Measurements from ENCODE around the gene CFAP46.
A peak's percentile ranks its signal among the peaks of the same experiment; 100 is the strongest.

Gene CFAP46

DNA sequence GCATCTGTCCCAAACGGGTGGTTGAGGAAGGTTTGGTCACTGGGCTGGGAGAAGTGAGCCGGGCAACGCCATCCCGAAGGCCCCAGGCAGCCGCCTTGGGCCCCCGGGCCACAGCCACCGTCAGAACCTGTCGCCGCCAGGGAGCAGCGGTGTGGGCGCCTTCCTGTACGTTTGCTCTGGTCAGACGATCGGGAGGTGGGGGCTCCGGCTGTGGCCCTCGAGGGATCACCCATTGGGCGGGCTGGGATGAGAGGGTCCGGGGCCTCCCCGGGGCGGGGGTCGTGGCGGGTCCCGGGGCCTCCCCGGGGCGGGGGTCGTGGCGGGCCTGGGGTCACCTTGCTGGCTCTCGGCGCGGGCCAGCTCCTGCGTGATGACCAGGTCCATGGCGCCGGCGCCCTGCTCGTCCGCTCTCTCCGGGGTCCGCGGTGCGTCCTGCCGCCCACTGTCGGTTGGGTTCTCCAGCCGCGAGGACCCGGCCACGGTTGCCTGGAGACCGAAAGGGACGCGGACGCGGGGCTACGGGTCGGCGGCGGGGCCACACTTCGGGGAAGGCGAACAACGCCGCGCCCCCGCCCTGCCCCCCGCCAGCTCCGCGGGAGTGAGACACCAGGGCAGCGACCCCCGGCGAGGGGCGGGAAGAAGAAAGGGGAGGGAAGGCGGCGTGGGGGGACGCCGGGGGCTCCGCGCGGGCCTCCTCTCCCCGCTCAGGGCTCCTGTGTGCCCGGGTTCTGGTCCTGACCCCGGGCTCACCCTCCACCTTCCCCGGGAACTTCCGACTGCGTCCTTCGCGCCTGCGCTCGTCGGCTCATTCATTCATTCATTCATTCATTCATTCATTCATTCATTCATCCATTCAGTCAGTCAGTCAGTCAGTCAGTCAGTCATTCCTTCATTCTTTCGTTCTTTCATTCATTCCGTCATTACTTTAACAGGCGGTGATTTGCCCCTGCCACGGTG lies at the start of gene CFAP46:
Gene CFAP46 (minus strand): TSS at position 470 of the 957 bp plus-strand sequence. CDS start 86 bp downstream, at position 384.
- DNase-seq (ENCODE audit: low spot score), result no peak

DNA sequence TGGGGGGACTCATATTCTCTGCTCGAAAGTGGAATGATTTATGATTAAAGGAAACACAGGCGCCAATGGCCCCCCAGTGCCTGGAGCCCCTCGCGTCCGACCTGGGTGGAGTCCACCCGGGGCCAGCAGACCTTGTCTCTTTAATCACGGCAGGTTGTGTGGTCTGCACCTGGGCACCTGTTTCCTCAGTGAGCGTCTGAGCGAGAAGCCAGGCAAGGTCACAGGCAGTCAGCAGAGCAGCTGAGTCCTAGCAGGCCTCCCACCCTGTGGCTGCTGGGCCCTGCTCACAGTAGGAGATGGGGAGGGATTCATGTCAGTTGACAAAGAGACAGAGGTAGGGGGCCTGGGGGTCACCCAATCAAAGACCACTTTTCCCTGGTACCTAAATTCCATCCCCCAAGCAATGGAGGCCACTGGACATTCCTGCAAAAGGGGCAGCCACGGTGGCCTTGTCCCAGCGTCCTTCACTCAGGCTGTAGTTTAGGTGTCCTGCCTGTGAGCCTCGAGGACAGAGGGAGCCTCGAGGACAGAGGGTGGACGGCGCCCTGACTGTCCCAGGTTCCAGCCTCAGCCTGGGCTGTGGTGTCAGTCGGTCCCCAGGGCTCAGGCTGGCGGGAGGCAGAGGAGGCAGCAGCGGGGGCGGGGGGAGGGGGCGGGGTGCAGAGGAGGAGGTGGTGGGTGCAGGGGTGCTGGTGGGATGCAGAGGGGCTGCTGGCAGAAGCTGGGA lies 49.5 kb upstream of the CFAP46 start:
- DNase-seq (ENCODE audit: low spot score), result no peak

DNA sequence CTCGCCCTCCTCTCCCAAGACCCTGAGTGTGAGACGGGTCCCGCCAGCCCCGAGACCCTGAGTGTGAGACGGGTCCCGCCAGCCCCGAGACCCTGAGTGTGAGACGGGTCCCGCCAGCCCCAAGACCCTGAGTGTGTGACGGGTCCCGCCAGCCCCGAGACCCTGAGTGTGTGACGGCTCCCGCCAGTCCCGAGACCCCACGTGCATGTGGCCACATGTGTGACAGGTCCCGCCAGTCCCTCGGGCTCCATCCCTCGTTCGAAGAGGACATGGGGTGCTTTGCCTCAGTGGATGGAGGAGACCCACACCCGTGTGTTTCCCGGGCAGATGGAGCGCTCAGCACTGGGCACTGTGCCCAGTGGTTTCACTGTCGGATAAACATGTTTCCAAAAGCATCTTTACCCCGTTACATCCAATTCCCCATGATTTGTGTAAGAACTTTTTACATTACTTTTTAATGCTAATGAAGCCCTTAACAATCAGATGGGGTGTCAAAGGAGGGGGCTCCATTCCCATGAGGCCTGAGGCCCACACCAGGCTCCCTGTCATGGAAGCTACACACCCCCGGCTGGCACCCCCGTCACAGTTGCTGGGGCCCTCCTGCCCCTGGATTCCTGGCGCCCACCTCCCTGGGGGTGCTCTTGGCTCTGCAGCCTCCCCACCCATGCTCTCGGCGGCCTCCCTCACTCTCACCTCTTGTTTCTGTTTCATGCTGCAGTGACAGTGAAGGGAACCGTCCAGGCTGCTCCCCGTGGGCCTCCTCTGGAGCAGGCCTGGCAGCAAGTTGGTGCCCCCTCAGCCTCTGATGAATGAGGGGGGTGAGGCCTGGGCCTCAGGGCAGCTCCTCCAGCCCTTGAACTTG lies 48.5 kb upstream of the CFAP46 start:
- DNase-seq (ENCODE audit: low spot score), result no peak

DNA sequence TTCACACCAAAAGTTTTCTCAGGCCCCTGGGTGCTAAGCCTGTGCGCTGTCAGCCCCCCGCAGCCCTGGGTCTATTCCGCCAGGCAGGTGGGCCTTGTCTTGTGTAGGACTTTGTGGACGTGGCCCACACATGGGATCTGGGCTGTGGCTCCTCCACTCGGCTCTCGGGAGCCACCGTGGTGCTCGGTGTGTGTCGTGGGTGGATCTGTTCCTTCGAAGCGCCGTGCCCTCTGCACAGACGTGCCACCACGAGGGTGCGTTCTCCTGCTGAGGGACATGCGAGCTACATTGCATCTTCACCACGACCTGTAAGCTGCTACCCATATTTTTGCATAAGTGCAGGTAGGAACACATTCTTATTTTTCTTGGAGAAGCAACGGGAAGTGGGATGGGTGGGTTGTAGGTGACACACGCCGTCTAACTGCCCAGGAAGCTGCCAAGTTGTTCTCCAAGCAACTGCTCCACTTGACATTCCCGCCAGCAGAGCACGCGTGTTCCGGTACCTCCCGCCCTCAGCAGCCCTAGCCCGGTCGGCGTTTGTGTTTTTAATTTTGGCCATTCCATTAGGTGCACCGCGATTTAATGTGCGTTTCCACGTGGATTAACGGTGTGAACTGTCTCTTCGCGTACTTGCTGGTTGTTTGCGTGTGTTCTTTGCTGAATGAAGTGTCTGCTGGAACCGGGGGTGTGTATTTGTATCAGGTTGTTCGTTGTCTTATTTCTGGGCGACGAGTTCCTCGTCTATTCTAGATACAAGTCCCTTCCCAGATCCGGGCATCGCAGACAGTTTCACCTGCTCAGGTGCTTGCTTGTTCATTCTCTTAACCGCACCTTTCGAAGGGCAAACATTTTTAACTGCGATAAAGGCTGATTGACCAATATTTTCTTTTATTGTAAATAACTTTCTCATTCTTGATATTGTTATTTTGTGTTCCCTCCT lies 47.4 kb upstream of the CFAP46 start:
- no peak for DNase-seq (ENCODE audit: low spot score)

DNA sequence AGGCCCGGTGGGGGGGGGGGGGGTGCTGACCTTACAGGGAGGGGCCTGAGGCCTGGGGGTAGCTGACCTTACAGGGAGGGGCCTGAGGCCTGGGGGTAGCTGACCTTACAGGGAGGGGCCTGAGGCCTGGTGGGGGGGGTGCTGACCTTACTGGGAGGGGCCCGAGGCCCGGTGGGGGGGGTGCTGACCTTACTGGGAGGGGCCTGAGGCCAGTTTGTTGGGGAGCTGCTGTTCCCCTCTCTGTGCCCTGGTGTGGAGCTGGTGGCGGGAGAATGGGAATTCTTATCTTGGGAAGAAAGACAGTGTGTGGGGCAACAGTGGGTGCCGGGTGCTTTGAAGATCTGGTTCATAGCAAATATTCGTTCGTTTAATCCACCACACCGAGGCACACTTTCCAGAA lies 46.6 kb upstream of the CFAP46 start:
- DNase-seq (ENCODE audit: low spot score), result no peak

DNA sequence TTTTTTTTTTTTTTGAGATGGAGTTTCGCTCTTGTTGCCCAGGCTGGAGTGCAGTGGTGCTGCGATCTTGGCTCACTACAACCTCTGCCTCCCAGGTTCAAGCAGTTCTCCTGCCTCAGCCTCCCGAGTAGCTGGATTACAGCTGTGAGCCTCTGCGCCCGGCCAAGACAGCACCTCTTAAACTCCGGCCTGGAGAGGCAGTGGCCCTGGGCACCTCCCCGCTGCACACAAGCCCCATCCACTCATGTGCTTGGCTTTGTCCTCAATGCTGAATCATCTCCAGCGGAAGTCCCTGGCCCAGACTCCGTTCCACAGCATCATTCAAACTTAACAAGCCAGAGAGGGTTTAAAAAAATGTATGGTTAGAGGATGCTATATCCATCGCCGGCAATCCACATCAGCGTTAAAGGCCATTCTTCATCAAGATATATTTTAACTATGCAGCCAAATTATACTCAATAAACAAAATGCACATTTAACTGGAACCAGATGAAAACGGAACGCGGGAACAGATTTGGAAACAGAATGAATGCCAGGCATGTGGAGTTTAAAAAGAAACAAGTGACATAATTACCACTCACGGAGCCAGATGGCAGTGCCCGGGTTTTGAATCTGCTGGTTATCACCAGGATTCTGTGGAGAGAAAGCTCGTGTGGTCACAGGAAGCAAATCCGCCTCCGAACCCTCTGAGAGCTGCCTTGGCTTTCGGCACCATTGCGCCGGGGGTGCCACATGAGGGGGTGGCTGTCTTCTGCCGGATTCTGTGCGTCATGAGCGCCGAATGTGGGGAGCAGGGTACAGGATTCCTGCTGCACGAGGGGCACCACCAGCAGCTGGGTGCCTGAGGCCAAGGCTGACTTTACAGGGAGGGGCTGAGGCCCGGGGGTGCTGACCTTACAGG lies 45.6 kb upstream of the CFAP46 start:
- DNase-seq (ENCODE audit: low spot score), result peak; percentile 81

DNA sequence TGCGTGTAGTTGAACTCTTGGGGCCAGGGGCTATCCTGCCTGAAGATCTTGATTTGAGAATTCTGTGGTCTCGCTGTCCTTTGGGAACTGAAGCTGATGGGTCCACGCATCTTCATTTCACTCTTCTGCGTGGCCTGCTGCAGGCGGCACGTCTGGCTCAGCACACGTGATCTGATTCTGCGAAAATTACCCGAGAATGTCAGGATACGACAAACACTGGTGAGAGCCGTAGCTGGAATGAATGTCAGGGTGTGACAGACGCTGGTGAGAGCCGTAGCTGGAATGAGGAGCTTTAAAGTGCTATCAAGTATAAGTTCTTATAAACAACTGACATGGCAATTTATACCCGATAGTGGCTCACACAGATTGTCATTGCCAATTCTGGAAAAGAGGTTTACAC lies 44.6 kb upstream of the CFAP46 start:
- DNase-seq (ENCODE audit: low spot score), result no peak

DNA sequence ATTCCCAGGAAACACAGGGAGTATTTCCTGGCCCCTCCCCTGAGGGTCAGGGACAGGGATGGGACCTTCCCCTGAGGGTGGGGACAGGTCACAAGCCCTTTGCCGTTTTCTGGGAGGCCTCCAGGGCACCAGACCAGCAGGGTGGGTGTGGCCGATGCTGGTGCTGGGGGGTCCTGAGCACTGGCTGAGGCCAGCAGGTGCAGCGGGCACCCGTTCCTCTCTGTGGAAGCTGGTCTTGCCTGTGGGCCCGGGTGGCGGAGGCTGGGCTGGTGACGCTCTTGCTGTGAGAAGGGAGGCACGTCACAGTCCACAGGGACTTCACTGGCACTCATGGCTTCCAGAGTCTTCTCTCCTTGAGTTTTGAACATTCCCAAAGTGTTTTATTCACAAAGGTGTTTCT lies 44.2 kb upstream of the CFAP46 start:
- no peak for DNase-seq (ENCODE audit: low spot score)

DNA sequence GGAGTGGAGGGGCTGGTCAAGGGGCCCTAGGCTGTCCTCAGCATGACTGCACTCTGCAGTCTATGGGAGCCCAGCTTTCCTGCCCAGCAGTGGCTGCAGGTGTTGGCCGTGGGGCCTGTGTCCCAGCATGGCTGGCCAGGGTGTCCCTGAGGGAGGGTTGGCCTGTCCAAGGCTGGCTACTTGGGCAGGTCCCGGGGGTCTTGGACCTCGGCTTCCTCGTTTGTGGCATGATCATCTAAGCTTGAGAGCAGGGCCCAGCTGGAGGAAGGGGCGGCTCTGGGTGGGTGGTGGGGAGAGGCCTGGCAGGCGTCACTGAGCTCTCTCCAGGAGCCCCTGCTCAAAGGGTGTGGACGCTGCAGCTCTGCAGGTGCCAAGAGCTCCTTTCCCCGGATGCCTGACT lies 43.7 kb upstream of the CFAP46 start:
- DNase-seq (ENCODE audit: low spot score), result no peak

DNA sequence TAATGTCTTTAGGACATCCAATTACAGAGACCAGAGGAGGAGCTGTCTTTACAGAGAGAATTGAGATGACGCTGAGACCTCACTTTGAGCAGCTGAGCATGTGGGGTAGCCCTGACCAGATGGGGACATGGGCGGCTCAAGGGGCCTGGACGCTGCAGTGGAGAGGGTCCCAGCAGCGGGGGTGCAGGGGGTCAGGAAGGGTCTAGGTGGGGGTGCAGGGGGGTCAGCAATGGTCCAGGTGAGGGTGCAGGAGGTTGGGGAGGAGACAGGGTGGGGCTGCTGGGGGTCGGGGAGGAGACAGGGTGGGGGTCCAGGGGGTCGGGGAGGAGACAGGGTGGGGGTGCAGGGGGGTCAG lies 43.2 kb upstream of the CFAP46 start:
- no peak for DNase-seq (ENCODE audit: low spot score)

DNA sequence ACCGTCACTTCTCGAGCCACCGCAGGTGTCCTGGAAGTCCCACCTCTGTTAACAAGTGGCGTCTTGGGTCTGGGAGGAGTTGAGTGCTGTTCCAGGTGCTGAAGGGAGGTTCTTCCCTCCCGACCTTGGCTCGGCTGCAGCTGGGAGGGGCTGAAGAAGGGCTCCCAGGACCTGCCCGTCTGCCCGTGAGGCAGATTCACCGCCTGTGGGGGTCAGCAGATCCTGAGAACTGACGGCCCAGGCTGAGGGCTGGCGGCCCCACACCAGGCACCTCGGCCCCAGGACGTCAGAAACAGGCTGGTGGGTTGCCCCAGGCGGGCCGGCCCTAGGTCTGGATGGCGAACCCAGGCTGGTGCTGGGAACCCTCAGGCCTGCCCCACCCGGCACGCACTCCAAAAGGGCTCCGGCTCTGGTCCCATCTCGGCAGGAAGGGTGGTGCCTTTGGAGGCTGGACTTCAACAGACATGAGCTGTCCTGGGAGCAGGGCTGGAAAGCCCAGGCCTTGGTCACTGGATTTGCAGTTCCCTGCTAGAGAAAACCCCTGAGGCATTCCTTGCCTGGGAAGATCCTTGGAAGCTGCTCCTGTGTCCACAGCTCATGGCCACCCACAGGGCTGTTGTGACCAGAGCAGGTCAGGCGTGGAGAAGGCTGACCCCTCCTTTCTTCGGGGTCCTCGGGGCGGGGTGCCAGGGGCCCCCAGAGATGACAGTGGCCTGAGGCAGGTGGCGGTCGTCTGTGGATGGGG lies 42.6 kb upstream of the CFAP46 start:
- no peak for DNase-seq (ENCODE audit: low spot score)

DNA sequence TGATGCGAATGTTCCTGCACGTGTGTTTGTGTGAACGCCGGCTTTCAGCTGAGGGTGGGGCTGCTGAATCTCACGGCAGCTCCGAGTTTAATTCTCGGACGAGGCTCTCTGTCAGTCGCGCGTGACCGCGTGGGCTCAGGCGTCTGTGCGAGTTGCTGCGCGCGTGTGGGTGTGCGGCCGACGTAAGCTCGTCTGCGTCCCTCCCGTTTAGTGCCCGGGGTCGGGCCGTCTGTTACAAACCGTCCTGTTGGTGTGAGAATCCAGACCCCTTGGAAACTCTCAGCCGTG lies 41.6 kb upstream of the CFAP46 start:
- DNase-seq (ENCODE audit: low spot score), result no peak

DNA sequence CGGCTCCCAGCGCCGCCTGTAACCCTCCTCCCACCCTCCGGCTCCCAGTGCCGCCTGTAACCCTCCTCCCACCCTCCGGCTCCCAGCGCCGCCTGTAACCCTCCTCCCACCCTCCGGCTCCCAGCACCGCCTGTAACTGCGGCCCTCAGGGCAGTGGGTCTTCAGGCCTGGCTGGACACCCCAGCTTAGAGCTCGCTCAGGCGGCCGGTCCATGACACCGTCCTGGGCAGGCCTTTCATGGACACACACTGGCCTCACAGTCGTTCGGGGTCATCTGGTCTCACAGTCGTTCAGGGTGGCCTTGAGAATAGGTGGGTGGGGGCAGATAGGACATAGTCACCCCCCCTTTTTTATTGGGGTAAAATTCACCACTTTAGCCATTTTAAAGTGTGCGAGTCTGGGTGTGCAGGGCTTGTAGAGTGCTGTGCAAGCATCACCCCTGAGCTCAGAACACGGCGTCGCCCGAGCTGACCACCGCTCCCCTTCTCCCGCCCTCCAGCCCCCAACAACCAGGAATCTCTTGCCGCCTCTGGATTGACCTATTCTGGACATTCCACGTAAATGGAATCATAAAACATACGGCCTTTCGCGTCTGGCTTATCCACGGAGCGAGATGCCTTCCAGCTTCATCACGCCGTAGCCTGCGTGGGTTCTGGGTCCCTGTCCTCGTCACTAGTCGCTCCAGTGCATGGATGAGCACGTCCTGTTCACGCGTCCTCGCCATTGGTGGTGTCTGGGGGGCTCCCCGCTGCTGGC lies 41.1 kb upstream of the CFAP46 start:
- no peak for DNase-seq (ENCODE audit: low spot score)

DNA sequence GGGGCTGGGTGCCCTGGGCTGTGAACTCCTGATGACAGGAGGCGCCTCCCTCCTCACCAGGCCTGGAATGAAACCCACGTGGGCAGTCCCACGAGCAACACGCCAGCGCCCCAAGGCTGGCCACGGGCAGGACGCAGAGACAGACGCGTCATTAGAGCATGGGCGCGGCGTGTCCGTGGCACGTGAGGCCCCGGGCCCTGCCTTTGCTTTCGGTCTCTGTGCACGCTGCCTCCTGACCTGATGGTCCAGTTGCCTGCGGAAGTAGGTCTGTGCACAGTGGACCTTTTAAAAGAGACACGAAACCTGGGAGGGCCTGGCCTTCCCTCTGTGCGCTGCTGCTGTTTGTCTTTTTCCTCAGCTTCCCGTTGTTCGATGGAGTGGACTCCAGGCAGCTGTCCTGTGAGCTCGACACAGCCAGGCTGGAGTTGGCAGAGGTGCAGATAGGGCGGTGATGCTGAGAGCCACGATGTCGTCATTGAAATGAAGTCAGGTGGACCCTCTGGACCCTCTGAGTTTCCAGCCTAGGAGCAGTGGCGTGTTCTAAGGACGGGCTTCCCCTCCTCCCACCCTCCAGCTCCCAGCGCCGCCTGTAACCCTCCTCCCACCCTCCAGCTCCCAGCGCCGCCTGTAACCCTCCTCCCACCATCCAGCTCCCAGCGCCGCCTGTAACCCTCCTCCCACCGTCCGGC lies 40.1 kb upstream of the CFAP46 start:
- no peak for DNase-seq (ENCODE audit: low spot score)

DNA sequence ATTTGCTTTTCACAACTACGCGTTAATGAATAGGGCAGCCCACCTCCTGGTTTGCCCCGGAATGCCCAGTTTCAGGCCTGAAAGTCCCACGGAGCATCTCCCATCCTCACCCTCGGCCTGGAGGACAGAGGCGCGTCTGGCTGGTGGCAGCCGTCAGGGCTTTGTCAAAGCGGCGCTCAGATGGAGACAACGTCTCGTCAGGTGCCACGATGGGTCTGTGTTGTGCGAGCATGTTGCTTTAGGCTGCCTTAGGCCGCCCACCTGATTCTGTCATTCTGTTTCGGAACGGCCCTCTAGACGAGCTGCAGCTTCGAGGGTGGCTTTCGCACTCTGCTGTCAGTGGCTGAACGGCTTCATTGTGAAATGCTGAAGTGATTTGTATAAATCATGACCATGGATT lies 39.4 kb upstream of the CFAP46 start:
- no peak for DNase-seq (ENCODE audit: low spot score)

DNA sequence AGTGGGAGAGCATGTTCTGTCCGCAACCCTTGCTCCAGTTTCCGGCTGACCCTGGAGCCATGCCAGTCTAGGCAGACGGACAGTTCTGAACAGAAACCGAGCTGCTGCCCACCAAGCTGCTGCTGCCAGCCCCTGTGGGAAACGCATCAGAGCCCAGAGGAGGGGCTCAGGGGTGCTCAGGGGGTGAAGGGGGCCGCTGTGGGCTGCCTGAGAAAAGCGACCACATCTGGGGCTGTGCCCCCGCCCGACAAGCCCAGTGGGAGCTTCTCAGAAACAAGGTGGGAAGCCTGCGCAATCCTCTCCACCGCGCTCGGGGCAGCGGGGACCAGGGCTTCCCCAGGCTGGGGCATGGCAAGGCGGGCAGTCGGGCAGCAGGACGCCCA lies 38.8 kb upstream of the CFAP46 start:
- DNase-seq (ENCODE audit: low spot score), result no peak

DNA sequence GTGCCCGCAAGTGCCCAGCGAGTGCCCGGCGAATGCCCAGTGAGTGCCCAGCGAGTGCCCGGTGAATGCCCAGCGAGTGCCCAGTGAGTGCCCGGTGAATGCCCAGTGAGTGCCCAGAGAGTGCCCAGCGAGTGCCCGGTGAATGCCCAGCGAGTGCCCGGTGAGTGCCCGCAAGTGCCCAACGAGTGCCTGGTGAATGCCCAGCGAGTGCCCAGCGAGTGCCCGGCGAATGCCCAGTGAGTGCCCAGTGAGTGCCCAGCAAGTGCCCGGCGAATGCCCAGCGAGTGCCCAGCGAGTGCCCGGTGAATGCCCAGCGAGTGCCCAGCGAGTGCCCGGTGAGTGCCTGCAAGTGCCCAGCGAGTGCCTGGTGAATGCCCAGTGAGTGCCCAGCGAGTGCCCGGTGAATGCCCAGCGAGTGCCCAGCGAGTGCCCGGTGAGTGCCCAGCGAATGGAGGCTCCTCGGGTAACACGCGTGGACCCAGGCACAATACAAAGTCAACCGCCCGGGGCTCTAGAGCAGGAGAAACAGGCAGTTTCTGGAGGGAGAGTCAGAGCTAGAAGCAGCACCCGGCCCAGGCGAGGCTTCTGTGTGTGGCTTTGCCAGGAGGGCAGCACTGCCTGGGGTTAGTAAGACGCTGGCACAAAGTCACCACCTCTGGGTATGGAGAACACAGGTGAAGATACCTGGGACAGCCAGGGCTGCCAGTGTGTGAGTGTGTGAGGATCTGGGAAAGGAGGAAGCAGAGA lies 38.2 kb upstream of the CFAP46 start:
- DNase-seq (ENCODE audit: low spot score), result no peak

Measured in hepatic stellate cell (primary cell).